Measurements from ENCODE around the gene CCDC106.

CCDC106 gene

DNA sequence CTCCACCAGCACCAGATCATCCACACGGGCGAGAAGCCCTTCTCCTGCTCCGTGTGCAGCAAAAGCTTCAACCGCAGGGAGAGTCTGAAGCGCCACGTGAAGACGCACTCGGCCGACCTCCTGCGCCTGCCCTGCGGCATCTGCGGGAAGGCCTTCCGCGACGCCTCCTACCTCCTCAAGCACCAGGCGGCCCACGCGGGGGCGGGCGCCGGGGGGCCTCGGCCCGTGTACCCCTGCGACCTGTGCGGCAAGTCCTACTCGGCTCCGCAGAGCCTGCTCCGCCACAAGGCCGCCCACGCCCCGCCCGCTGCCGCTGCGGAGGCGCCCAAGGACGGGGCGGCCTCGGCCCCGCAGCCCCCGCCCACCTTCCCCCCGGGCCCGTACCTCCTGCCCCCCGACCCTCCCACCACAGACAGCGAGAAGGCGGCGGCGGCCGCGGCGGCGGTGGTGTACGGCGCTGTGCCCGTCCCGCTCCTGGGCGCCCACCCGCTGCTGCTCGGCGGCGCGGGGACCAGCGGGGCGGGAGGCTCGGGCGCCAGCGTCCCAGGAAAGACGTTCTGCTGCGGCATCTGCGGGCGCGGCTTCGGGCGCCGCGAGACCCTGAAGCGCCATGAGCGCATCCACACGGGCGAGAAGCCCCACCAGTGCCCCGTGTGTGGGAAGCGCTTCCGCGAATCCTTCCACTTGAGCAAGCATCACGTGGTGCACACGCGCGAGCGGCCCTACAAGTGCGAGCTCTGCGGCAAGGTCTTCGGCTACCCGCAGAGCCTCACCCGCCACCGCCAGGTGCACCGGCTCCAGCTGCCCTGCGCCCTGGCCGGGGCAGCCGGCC is 33.1 kb upstream of the CCDC106 start:
- DNase-seq (ENCODE audit: low read depth), result no peak

DNA sequence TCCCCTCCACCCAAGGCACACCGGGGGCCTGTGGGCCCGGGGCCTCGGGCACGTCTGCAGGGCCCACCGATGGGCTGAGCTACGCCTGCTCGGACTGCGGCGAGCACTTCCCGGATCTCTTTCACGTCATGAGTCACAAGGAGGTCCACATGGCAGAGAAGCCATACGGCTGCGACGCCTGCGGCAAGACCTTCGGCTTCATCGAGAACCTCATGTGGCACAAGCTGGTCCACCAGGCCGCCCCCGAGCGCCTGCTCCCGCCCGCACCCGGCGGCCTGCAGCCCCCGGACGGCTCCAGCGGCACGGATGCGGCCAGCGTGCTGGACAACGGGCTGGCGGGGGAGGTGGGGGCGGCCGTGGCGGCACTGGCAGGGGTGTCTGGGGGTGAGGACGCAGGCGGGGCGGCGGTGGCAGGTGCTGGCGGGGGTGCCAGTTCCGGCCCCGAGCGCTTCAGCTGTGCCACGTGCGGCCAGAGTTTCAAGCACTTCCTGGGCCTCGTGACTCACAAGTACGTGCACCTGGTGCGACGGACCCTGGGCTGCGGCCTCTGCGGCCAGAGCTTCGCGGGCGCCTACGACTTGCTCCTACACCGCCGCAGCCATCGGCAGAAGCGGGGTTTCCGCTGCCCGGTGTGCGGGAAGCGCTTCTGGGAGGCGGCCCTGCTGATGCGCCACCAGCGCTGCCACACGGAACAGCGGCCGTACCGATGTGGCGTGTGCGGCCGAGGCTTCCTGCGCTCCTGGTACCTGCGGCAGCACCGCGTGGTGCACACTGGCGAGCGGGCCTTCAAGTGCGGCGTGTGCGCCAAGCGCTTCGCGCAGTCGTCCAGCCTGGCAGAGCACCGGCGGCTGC is 32.2 kb upstream of the CCDC106 start:
- DNase-seq (ENCODE audit: low read depth), result no peak

DNA sequence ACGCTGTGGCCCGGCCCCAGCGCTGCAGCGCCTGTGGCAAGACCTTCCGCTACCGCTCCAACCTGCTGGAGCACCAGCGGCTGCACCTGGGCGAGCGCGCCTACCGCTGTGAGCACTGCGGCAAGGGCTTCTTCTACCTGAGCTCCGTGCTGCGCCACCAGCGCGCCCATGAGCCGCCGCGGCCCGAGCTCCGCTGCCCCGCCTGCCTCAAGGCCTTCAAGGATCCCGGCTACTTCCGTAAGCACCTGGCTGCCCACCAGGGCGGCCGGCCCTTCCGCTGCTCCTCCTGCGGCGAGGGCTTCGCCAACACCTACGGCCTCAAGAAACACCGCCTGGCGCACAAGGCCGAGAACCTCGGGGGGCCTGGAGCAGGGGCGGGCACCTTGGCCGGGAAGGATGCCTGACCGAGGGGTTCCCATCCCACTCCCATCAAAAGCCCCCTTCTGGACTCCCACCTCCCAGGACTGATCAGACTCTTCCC is 31.6 kb upstream of the CCDC106 start:
- DNase-seq (ENCODE audit: low read depth), result no peak

DNA sequence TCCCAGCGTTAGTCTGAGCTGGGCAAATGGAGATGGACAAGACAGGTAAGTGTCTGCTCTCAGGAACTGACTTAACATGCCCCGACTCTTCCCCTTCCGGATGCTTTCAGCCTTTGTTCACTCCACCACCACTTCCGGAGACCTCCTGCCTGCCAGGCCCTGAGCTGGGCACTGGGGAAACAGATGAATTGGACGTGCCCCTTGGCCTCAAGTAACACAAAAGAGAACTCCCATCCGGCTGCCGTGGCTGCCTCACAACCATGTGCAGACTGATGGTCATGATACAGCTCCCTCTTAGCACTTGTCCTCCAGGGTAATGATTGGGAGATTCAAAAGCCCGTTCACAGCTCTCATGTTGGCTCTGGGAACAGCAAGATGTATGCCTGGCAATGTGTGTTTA is 30.6 kb upstream of the CCDC106 start:
- DNase-seq (ENCODE audit: low read depth), result no peak

DNA sequence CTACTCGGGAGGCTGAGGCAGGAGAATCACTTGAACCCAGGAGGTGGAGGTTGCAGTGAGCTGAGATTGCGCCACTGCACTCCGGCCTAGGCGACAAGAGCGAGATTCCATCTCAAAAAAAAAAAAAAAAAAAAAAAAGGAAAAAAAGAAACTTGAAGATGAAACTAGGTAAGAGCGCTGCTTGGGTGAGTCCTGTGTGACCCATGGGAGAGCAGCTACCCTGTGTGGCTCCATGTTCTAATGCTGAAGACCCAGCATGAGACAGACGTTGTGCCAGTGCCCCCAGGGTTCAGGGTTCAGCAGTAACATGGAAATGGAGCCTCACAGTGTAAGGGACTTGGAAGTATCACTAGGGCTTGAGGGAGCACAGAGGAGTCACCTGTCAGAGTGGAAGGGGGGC is 29.6 kb upstream of the CCDC106 start:
- no peak for DNase-seq (ENCODE audit: low read depth)

DNA sequence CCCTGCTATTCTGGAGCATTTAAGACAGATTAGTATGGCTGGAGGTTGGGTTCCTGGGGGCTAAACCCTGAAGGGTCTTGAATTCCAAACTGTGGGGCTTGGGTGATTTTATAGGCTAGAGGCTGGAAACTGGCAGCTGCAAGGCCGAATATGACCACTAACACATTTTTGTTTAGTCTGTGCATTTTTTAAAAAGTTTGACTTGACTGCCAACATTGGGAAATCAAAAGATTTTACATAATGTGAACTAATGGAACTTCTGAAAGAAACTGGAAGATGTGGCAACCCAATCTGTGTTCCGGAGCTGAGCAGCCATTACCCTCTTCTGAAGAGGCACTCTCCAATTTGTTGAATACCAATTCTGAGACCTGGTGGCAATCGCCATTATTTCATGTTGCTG is 28.7 kb upstream of the CCDC106 start:
- no peak for DNase-seq (ENCODE audit: low read depth)

DNA sequence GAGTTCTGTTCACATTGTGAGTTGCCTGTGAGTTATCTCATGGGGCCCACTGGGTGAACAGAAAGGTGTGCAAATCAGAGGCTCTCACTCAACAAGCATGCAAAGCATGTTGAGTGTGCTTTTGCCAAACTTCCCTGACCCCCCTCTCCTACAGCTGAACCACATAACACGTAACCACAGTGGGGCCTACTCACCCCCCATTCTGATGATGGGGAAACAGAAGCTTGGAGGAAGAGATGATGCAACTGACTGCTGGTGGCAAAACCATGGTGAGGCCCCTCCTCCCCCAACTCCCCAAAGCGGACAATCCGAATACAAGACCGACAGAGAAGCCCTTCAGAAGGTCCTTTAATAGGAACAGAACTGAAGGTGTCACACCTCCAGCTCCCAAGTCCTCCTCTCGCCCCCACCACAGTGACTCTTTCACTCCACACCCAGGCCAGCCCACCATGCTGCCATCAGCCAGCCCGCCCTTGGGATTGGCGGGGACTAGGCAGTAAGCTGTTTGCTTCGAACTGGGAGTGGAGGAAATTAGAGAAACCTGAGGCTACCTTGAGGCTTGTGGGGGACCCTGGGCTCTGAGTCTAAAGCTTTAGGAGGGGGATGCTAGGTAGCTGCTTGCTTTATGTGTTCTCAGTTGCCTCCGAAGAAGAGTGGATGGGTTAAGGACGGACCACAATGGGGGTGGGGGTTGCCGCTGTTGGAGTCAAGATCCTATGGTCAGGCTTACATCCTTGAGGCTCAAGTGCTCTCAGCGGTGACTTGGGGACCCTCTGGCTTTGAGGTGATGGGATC is 27.4 kb upstream of the CCDC106 start:
- DNase-seq (ENCODE audit: low read depth), result no peak

DNA sequence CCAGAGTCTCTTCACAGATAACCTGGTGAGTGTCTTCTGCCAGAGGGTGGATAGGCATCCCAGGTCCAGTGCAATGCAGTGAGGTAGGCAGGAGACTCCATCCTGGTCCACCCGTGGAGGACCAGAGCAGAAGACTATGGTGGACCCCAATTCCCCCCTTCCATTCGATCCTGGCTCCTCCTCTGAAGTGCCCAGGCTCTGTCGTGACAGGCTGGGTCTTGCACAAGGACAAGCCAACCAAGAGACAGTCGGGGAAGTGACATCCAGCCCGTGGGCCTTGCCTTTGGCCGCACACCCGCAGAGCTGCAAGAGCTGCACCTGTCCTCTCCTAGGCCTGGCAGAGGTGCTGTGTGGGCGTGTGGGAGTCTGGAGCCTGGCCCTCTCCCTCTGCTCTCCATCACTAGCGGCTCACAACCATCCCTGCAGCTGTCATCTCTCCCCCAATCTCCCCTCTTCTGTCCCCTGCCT is 26.8 kb upstream of the CCDC106 start:
- DNase-seq (ENCODE audit: low read depth), result no peak

DNA sequence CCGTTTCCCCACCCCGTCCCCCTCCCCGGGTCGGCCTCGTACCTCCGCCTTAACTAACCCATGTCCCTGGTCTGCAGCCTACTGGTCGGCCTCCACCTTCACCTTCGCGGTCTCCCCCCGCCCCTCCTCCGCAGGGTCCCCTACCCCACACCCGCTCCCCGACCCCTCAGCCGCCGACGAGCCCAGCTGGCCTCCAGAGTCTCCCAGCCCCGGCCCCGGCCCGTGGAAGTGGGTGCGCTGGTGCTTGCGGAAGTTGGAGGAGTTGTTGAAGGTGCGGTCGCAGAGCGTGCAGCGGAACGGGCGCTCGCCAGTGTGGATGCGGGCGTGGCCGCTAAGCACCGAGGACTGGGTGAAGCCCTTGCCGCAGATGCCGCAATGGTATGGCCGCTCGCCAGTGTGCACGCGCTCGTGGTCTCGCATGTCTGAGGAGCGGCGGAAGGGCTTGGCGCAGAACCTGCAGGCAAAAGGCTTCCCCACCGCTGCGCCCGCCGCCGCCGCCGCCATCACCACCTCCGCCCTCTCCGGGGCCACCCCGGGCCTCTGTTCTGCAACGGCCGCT is 26.3 kb upstream of the CCDC106 start:
- DNase-seq (ENCODE audit: low read depth), result no peak

DNA sequence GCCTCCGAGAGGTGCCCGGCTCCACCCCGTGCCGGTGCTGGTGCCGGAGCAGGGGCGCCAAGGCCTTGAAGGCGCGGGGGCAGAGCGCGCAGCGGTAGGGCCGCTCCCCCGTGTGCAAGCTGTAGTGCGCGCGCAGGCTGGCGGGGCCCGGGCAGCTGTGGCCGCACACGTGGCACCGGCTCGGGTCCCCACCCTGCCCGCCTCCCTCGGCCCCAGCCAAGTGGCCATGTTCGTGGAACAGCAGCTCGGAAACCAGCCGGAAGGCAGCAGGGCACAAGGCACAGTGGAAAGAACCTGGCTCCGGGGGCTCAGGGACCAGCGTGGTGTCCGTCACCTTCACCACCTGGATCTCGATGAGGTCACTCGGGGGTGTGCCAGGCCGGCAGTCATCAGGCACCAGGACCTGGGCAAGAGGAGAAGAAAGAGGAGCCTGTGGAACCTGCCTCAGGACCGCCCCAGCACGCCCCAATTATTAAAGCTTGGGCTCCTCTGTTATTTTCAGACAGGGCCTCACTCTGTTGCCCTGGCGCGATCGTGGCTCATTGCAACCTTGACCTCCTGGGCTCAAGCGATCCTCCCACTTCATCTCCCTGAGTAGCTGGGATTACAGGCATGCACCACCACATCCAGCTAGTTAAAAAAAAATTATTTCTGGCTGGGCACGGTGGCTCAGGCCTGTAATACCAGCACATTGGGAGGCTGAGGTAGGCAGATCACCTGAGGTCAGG is 25.6 kb upstream of the CCDC106 start:
- no peak for DNase-seq (ENCODE audit: low read depth)

DNA sequence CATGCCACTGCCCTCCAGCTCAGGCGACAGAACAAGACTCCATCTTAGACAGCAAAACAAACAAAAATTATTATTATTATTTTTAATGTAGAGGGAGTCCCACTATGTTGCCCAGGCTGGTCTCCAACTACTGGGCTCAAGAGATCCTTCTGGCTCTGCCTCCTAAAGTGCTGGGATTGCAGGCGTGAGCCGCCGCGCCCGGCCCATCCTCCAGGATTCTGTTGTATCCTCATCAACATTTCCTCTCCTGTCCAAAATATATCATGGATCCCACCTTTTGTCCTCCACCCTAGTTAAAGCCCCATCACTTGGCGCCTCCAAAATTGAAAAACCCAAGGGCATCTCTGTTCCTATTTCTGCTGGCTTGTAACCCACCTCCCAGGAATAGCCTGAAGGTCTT is 24.9 kb upstream of the CCDC106 start:
- no peak for DNase-seq (ENCODE audit: low read depth)

DNA sequence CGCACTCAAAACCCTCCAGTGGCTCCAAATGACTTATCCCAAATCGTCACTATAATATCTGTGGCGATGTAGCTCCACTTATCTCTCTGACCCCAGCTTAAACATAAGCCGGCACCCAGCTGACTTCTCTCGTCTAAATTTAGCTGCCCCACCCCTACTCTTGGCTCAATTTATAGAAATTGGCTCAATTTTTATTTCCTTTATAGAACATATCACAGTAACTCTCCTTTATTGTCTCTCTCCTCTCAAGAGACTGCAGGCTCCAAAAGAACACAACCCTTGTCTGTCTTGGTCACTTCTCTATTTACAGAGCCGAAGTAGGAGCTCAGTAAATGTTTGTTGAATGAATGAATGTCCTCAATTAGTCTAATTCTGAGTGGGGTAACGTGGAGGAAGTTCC is 24.5 kb upstream of the CCDC106 start:
- no peak for DNase-seq (ENCODE audit: low read depth)

DNA sequence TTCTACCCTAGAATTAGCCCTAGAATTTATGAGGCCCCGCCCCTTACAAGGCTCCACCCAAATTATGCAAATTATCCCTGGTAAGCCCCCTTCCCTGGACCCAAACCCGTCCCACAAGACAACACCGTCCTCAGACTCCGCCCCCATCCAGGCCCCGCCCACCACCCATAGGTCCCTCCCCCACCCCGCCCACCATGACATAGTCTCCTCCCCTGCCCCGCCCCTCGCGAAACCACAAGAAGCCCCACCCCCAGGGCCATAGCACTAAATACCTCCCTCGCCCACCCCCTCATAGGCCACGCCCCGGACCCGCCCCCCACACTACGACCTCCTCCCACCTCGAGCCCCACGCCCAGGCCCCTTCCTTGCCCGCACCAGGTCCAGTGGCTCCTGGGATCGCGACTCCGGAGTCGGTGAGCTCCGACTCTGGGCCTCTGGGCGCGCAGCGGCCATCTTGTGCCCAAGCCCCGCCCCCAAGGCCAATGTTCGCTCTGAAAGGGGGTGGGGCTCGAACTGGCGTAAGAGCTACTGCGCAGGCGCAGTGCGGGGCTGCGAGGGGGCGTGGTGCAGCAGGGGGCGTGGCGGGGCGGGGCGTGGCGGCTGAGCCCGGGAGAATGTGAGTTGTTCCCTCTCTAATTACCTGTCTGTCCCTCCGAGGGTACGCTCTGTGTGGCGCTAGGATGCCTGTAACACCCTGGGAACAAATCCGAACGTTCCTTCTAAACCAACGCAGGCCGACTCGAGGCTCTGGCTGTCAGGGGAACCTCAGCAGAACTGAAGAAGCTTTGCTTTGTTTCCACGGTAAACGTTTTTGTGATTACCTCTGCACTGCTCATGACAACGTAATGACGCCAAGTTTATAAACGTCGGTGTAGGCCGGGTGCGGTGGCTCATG is 23.7 kb upstream of the CCDC106 start, which contains the start of gene ZNF784:
Gene ZNF784 (minus strand): TSS at position 458 of the 895 bp plus-strand sequence. CDS start 5 bp downstream, at position 453.
- peak; percentile 92 for DNase-seq (ENCODE audit: low read depth)

DNA sequence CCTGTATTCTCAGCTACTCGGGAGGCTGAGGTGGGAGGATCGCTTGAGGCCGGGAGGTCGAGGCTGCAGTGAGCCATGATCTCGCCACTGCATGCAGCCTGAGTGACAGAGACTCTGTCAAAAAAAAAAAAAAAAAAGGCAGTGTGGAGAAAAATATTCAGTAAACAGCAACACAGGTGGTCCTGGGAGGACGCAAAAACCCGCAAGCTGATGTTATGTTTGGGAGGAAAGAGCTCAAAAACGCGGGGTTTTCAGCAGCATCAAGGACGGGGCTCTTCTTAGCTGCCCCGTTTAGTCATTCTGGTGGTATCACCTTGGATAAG is 23.0 kb upstream of the CCDC106 start:
- no peak for DNase-seq (ENCODE audit: low read depth)

DNA sequence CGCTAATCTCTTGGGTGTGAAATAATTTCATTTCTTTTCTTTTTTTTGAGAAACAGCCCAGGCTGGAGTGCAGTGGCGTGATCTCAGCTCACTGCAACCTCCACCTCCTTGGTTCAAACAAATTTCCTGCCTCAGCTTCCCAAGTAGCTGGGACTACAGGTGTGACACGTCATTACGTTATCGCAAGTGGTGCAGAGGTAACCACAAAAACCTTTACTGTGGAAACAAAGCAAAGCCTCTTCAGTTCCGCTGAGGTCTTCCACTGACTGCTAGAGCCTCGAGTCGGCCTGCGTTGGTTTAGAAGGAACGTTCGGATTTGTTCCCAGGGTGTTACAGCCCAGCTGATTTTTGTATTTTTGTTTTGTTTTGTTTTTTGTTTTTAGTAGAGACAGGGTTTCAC is 21.7 kb upstream of the CCDC106 start:
- DNase-seq (ENCODE audit: low read depth), result no peak

DNA sequence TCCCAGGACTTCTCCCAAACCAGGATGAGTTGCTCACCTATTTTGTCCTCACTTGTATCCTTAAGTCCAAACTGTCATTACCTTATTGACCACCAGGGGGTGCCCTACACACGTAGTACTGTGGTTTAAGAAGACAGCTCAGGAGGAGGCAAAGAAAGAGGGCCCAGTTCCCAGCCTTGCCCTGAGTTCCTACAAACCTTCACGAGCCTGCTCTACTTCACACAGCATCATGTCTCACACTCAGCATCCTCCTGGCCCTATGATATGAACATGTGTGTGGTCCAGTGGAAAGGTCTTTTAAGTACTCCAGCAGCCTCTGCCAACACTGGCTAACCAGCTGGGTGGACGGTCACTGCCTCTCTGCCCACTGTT is 15.6 kb upstream of the CCDC106 start:
- DNase-seq (ENCODE audit: low read depth), result peak; percentile 93

DNA sequence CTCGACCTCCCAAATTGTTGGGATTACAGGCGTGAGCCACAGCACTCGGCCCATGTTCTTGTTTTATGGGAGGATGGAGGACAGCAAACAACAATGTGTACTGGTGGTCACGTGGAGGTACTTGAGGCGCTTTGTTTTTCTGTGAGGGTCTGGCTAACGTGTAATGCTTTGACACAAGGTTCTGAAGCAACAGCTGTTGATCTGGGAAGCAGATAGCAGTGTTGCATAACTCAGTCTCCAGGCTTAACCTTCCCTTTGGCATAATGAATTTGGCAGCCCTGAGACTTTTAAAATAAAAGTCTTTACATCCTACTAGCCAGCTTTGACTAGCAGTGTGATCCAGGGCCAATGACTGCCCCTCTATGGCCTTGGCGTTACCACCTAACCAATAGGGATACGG is 14.2 kb upstream of the CCDC106 start:
- no peak for DNase-seq (ENCODE audit: low read depth)

DNA sequence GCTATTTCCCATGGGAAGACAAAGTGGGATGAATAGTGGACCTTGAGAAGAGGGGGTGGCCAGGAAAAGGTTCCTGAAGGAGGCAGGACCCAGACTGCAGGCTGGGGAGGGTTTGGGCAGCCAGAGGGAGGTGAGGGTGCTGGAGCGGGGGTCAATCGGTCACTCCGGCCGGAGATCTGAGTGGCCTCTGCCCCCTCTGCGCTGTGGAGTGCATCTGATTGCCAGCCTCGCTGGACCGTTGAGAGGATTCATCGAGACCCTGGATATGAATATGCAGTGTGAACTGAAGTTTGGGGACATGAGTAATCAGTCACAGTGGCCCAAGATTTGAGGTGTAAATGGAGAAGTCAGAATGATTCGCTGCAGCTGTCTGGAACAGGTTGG is 12.7 kb upstream of the CCDC106 start:
- no peak for DNase-seq (ENCODE audit: low read depth)

DNA sequence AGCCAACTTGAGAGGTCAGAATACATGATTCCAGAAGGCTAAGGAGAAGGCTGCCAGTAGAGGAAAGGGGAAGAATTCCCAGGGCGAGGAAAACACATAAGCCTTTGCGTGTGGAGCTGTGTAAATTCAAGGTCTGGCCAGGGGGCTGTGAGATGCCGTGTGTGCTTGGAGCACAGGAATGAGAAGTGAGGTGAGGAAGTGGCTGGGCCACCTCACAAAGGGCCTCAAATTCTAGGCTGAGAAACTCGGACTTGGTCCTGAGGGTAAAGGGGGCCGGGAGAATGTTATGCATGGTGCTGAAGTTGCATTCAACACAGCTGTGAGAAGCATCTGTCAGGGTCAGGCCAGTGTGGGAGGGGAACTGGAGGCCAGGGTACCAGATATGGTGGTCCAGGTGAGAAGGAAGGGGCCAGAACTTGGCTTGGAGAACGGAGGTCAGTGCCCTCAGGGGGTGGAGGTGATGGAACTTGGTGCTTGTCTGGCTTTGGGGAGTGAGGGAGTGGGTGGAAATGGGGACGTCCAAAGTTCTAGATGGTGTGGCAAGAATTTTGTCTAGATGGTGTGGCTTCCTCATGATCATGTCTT is 12.1 kb upstream of the CCDC106 start:
- no peak for DNase-seq (ENCODE audit: low read depth)

DNA sequence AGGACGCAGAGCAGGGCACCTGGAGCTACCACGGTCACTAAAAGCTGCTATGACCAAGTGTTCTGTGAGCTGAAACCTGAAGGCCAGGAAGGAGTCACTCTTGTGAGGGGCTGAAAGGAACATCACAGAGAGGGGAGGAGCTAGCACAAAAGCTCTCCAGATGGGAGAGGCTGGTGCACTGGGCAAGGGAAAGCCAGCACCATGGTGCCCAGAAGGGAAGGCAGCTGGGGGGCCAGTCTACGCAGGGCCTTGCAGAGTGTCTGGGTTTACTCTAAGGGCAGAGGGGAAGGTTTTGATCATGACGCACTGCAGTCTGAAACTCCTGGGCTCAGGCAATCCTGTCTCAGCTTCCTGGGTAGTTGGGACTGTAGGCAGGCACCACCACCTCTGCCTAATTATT is 11.3 kb upstream of the CCDC106 start:
- no peak for DNase-seq (ENCODE audit: low read depth)
